OCI-LY7 (cell line): ENCODE data around the gene RPL34. TPM values are rescaled to one million over a fixed set of nuclear protein-coding genes. Genes with fewer than 3 reads are reported as not detected.

Source experiments
- BruUV-seq: library from RNA; stranded (reverse); fragments of 400-500 nt; replicated peaks from 2 replicates; lab custom pipeline; 2021; lab: Mats Ljungman, UMichigan
- CTCF ChIA-PET: fragments of 300-600 bp; sonication (Branson Sonifier 250); formaldehyde crosslinking; loops from one replicate; lab custom pipeline; 2022; ENCODE audit warnings: antibody characterized with exemption; ENCODE audit not compliant: unreplicated experiment; lab: Charles Lee
- POLR2A ChIA-PET: fragments of 300-600 bp; sonication (Branson Sonifier 250); formaldehyde crosslinking; loops from one replicate; lab custom pipeline; 2022; ENCODE audit warnings: antibody characterized with exemption; lab: Charles Lee
- DNase-seq: peaks from one replicate; pipeline ENCODE4 v3.0.0-alpha.2; 2015; ENCODE audit warnings: low spot score
- H2AFZ ChIP-seq: fragments of 200-600 bp; sonication (generic), shearing (Covaris generic); 2 replicates; pipeline ENCODE4 v1.6.1; 2014; ENCODE audit warnings: mild to moderate bottlenecking, antibody characterized with exemption, low read length, moderate library complexity
- H3K27ac ChIP-seq: fragments of 200-600 bp; sonication (generic); 2 replicates; pipeline ENCODE4 v1.5.1; 2014; ENCODE audit warnings: mixed run types, low read depth, mild to moderate bottlenecking, moderate library complexity, low read length, inconsistent platforms; ENCODE audit not compliant: poor library complexity, severe bottlenecking
- H3K36me3 ChIP-seq: fragments of 200-600 bp; sonication (generic); 2 replicates; pipeline ENCODE4 v1.6.1; 2014; ENCODE audit warnings: mild to moderate bottlenecking, antibody characterized with exemption, low read length, moderate library complexity, mixed read lengths; ENCODE audit not compliant: insufficient read depth
- H3K4me1 ChIP-seq: fragments of 200-600 bp; sonication (generic); 2 replicates; pipeline ENCODE4 v1.5.1; 2014; ENCODE audit warnings: mild to moderate bottlenecking, low read length; ENCODE audit not compliant: insufficient read depth, poor library complexity, severe bottlenecking
- H3K4me2 ChIP-seq: fragments of 200-600 bp; sonication (generic); 2 replicates; pipeline ENCODE4 v1.6.1; 2014; ENCODE audit warnings: mild to moderate bottlenecking, low read length
- H3K4me3 ChIP-seq: fragments of 200-600 bp; sonication (generic); 2 replicates; pipeline ENCODE4 v1.5.1; 2014; ENCODE audit warnings: mild to moderate bottlenecking, low read depth, low read length; ENCODE audit not compliant: poor library complexity, severe bottlenecking
- H3K79me2 ChIP-seq: fragments of 200-600 bp; sonication (generic); 2 replicates; pipeline ENCODE4 v1.6.1; 2016; ENCODE audit warnings: low read depth, mild to moderate bottlenecking, low read length, moderate library complexity, mixed read lengths; ENCODE audit not compliant: insufficient read depth
- H3K9me2 ChIP-seq: fragments of 200-600 bp; sonication (generic); 2 replicates; pipeline ENCODE4 v1.6.1; 2016; ENCODE audit warnings: mild to moderate bottlenecking, low read length, mixed read lengths; ENCODE audit not compliant: insufficient read depth
- H3K9me3 ChIP-seq: fragments of 200-600 bp; sonication (generic); 2 replicates; pipeline ENCODE4 v1.6.1; 2014; ENCODE audit warnings: mild to moderate bottlenecking, mixed run types, low read length, mixed read lengths
- H4K20me1 ChIP-seq: fragments of 200-600 bp; sonication (generic); 2 replicates; pipeline ENCODE4 v1.6.1; 2014; ENCODE audit warnings: mild to moderate bottlenecking, antibody characterized with exemption, low read length, moderate library complexity, mixed read lengths; ENCODE audit not compliant: insufficient read depth
- EZH2phosphoT487 ChIP-seq: fragments of 200-600 bp; sonication (generic); IDR thresholded peaks from 2 replicates; pipeline ENCODE4 v1.6.1; 2018; ENCODE audit warnings: low read depth, borderline replicate concordance, mild to moderate bottlenecking, mixed run types, antibody characterized with exemption, low read length, moderate library complexity, mixed read lengths
- intact Hi-C: fragments of 100-400 bp; cut with micrococcal nuclease; formaldehyde crosslinking; loops from one replicate; pipeline ENCODE4 v1.10.0; 2022; ENCODE audit not compliant: unreplicated experiment
- total RNA-seq, 2 experiments: library from RNA; depleted of rRNA in 1 of 2; stranded (reverse); fragments of >200 nt in 1 of 2; shearing (Covaris generic) in 1 of 2; gene quantifications; 2 replicates each; pipeline ENCODE4 v1.2.3, GENCODE V29; 2014 to 2022
- TF ChIP-seq, protein P1 (sequence below): fragments of 200-600 bp; sonication (generic); conservative IDR thresholded peaks from 2 replicates; pipeline ENCODE4 v1.5.1; 2014; ENCODE audit warnings: mild to moderate bottlenecking, antibody characterized with exemption, low read length, moderate library complexity, mixed read lengths

The RPL34 gene
- total RNA-seq, 2 experiments from 2014 or later = 1,187 to 1,342 TPM

DNA sequence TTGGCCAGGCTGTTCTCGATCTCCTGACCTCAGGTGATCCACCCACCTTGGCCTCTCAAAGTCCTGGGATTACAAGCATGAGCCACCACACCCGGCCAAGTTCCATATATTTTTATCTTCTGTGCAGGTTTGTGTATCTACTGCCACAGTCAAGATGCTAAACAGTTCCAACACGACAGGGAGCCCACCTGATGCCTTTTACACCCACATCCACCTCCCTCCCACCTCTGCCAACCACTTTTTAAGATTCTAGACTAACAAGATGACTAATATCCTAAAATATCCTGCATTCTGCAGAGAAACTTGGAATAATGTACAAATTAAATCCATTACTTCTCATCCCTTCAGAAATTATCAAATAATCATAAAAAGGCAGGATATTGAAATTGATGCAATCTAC, 19.3 kb upstream of the RPL34 start:
- no peak overlapping the region for H2AFZ ChIP-seq
- no peaks in the 10 kb centered on the region for H3K4me1 ChIP-seq
- POLR2A ChIA-PET = no interaction called here
- H3K9me3 ChIP-seq = no peaks in the 10 kb centered on the region
- no peak for DNase-seq
- no peak overlapping the region for H3K27ac ChIP-seq
- H4K20me1 ChIP-seq = no peaks in the 10 kb centered on the region
- no peaks in the 10 kb centered on the region for H3K79me2 ChIP-seq
- intact Hi-C loops = no loop called here
- H3K4me3 ChIP-seq = no peak overlapping the region
- no TSS peak for BruUV-seq
- CTCF ChIA-PET = no interaction called here
- H3K36me3 ChIP-seq = no peaks in the 10 kb centered on the region
- H3K4me2 ChIP-seq = no peak overlapping the region
- no peaks in the 10 kb centered on the region for H3K9me2 ChIP-seq
- TF ChIP-seq, protein P1, sequence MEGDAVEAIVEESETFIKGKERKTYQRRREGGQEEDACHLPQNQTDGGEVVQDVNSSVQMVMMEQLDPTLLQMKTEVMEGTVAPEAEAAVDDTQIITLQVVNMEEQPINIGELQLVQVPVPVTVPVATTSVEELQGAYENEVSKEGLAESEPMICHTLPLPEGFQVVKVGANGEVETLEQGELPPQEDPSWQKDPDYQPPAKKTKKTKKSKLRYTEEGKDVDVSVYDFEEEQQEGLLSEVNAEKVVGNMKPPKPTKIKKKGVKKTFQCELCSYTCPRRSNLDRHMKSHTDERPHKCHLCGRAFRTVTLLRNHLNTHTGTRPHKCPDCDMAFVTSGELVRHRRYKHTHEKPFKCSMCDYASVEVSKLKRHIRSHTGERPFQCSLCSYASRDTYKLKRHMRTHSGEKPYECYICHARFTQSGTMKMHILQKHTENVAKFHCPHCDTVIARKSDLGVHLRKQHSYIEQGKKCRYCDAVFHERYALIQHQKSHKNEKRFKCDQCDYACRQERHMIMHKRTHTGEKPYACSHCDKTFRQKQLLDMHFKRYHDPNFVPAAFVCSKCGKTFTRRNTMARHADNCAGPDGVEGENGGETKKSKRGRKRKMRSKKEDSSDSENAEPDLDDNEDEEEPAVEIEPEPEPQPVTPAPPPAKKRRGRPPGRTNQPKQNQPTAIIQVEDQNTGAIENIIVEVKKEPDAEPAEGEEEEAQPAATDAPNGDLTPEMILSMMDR = no peak
- TF ChIP-seq EZH2phosphoT487 = no peak

DNA sequence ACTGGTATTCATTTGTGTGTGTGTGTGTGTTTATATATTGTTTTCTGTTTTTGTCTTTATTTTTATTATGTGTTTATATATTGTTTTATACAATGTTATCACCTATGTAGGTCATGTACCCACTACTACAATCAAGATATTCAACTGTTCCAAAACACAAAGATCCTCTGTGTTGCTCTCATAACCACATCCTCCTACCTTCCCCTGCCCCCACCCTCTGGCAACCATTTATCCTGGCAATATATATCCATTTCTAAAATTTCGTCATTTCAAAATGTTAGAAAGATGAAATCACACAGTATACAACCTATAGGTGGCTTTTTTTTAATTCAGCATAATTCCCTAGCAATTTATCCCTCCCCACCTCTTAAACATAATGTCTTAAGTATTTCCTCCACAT, 18.8 kb upstream of the RPL34 start:
- H3K9me2 ChIP-seq = no peaks in the 10 kb centered on the region
- no peak for DNase-seq
- no peak for TF ChIP-seq EZH2phosphoT487
- H3K79me2 ChIP-seq = no peaks in the 10 kb centered on the region
- no TSS peak for BruUV-seq
- intact Hi-C loops = no loop called here
- H3K9me3 ChIP-seq = no peaks in the 10 kb centered on the region
- H4K20me1 ChIP-seq = no peaks in the 10 kb centered on the region
- no peak overlapping the region for H3K4me2 ChIP-seq
- no peak overlapping the region for H3K27ac ChIP-seq
- no peak overlapping the region for H3K4me3 ChIP-seq
- CTCF ChIA-PET = no interaction called here
- POLR2A ChIA-PET = interaction anchor here (1.9 kb wide), 1 partner anchor 12 kb away, joined by 5 read pairs; no protein-coding TSS in a partner anchor
- H3K36me3 ChIP-seq = no peaks in the 10 kb centered on the region
- H3K4me1 ChIP-seq = no peaks in the 10 kb centered on the region
- no peak overlapping the region for H2AFZ ChIP-seq

DNA sequence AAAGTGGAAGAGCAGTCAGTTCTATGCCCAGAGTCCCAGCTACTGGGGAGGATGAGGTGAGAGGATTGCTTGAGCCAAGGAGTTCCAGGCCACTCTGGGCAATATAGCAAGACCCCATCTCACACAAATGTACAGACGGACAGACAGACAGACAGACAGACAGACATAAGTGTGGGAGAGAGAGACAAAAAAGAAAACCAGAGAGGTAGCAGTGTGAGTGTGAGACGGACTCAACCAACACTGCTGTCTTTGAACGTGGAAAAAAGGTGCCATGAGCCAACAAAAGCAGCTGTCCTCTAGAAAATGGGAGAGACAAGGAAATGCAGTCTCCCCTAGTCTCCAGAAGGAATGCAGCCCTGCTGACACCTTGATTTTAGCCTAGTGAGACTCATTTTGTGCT, 18.2 kb upstream of the RPL34 start:
- no TSS peak for BruUV-seq
- no peaks in the 10 kb centered on the region for H3K79me2 ChIP-seq
- H3K4me2 ChIP-seq = no peak overlapping the region
- TF ChIP-seq, protein P1 = no peak
- TF ChIP-seq EZH2phosphoT487 = no peak
- no peak overlapping the region for H2AFZ ChIP-seq
- H3K4me3 ChIP-seq = no peak overlapping the region
- CTCF ChIA-PET = no interaction called here
- H3K9me2 ChIP-seq = no peaks in the 10 kb centered on the region
- POLR2A ChIA-PET = interaction anchor here (1.9 kb wide), 1 partner anchor 13 kb away, joined by 5 read pairs; no protein-coding TSS in a partner anchor
- no peaks in the 10 kb centered on the region for H3K36me3 ChIP-seq
- H3K9me3 ChIP-seq = no peaks in the 10 kb centered on the region
- no peak for DNase-seq
- H4K20me1 ChIP-seq = no peaks in the 10 kb centered on the region
- no peaks in the 10 kb centered on the region for H3K4me1 ChIP-seq
- H3K27ac ChIP-seq = no peak overlapping the region
- intact Hi-C loops = no loop called here
